Uterus (tissue), 4 donors: ENCODE results near the gene GATAD2B. TPM values are rescaled to one million over a fixed set of nuclear protein-coding genes. Genes with fewer than 3 reads are reported as not detected.
"Not testable (repeated sequence)": the region's sequence is repeated elsewhere in the genome, so short reads cannot be mapped to it uniquely, and the experiment has no call there.

Experiments used
- DNase-seq, 2 donors: peaks; one replicate each; pipeline ENCODE4 v3.0.0-alpha.2; 2019 to 2020
- H3K27ac ChIP-seq, 2 donors: fragments of 200-600 bp; sonication (generic); 1 replicate in 1 of 2; 2 replicates in 1 of 2; pipeline ENCODE4 v1.5.1; 2016 to 2018
- H3K27me3 ChIP-seq, 2 donors: fragments of 200-600 bp; sonication (generic); one replicate each; pipeline ENCODE4 v1.5.1; 2018 to 2019; ENCODE audit warnings: control low read depth in 1 of 2
- H3K36me3 ChIP-seq, 2 donors: fragments of 200-600 bp; sonication (generic); one replicate each; pipeline ENCODE4 v1.5.1; 2019; ENCODE audit warnings: control low read depth in 1 of 2
- H3K4me1 ChIP-seq, 2 donors: fragments of 200-600 bp; sonication (generic); one replicate each; pipeline ENCODE4 v1.5.1; 2018 to 2019; ENCODE audit warnings: control low read depth in 1 of 2
- H3K4me3 ChIP-seq, 2 donors: fragments of 200-600 bp; sonication (generic); 1 replicate in 1 of 2; 2 replicates in 1 of 2; pipeline ENCODE4 v1.5.1; 2018 to 2019; ENCODE audit warnings: mild to moderate bottlenecking in 1 of 2
- H3K9me3 ChIP-seq, 2 donors: fragments of 200-600 bp; sonication (generic); one replicate each; pipeline ENCODE4 v1.5.1; 2019; ENCODE audit warnings: control low read depth in 1 of 2
- CTCF ChIP-seq, 4 experiments: fragments of 200-600 bp in 2 of 4; fragments of 450-650 bp in 2 of 4; sonication (generic) in 2 of 4; IDR thresholded peaks; one replicate each; pipeline ENCODE4 v1.5.1; 2016 to 2019; ENCODE audit warnings: antibody characterized with exemption in 4 of 4, mild to moderate bottlenecking in 2 of 4, moderate library complexity in 1 of 4
- POLR2A ChIP-seq, 2 donors: fragments of 450-650 bp; IDR thresholded peaks; one replicate each; pipeline ENCODE4 v1.6.1; 2016; ENCODE audit warnings: antibody characterized with exemption in 2 of 2, mild to moderate bottlenecking in 1 of 2, moderate library complexity in 1 of 2
- intact Hi-C: fragments of 100-400 bp; cut with DNase I; formaldehyde crosslinking; loops from one replicate; pipeline ENCODE4 v1.15.1; 2023; ENCODE audit warnings: low total_unique reads
- total RNA-seq, 4 donors: library from RNA; depleted of rRNA in 3 of 4; stranded (reverse); fragments of >200 nt in 3 of 4; gene quantifications; one replicate each; pipeline versions ENCODE4 v1.1.0 to v1.2.4, GENCODE V29; 2014 to 2023
- donor health status: DM: yes; HTN: yes; CAD: no.

GATAD2B gene
- total RNA-seq, 4 donors from 2014 or later = 7.1 to 79.0 (median 26.6) TPM

DNA sequence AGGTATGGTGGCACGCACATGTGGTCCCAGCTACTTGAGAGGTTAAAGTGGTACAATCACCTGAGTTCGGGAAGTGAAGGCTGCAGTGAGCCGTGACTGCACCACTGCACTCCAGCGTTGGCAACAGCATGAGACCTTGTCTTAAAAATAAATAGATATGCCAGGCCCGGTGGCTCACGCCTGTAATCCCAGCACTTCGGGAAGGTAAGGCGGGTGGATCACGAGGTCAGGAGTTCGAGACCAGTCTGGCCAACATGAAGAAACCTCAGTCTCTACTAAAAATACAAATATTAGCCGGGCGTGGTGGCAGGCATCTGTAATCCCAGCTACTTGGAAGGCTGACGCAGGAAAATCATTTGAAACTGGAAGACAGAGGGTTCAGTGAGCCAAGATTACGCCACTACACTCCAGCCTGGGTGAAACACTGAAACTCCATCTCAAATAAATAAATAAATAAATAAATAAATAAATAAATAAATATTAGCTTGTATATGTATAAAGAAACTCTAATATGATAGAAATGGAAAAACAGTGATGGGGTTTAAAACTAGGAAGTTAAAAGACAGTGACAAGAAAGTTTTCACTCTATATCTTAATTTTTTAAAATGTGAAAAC is 18.8 kb downstream of the GATAD2B start:
- TF ChIP-seq CTCF (IDR thresholded peaks at IDR 0.05) = no peak
- no peak for TF ChIP-seq POLR2A (IDR thresholded peaks at IDR 0.05)
- Histone ChIP-seq H3K4me3 (no peak overlapping the region), H3K9me3 (no peaks in the 10 kb centered on the region), H3K27ac (no peak overlapping the region), H3K4me1 (no peaks in the 10 kb centered on the region), H3K36me3 (no peaks in the 10 kb centered on the region), H3K27me3 (no peaks in the 10 kb centered on the region)
- intact Hi-C loops = no loop called here
- DNase-seq = no peak

GRCh38 chr1:153899509-153899908 is 23.3 kb downstream of the GATAD2B start:
- H3K4me3 ChIP-seq = no peak overlapping the region
- TF ChIP-seq POLR2A (IDR thresholded peaks at IDR 0.05) (no peak), CTCF (IDR thresholded peaks at IDR 0.05) (no peak)
- H3K4me1 ChIP-seq = no peaks in the 10 kb centered on the region
- intact Hi-C loops = no loop called here
- H3K27me3 ChIP-seq = no peaks in the 10 kb centered on the region
- H3K9me3 ChIP-seq = no peaks in the 10 kb centered on the region
- no peak overlapping the region for H3K27ac ChIP-seq
- H3K36me3 ChIP-seq = no peaks in the 10 kb centered on the region
- no peak for DNase-seq

- DNase-seq, H3K27ac ChIP-seq, H3K4me1 ChIP-seq, H3K27me3 ChIP-seq, H3K4me3 ChIP-seq, intact Hi-C loops, H3K36me3 ChIP-seq, H3K9me3 ChIP-seq: not testable (repeated sequence)
Measured at GRCh38 chr1:153895866-153896265, 26.9 kb downstream of the GATAD2B start.

GRCh38 chr1:153891042-153891441 is 31.7 kb downstream of the GATAD2B start:
- H3K9me3 ChIP-seq, H3K27me3 ChIP-seq, H3K4me3 ChIP-seq, DNase-seq, intact Hi-C loops, H3K36me3 ChIP-seq, H3K27ac ChIP-seq, H3K4me1 ChIP-seq: not testable (repeated sequence)

GRCh38 chr1:153888533-153888932 is 34.2 kb downstream of the GATAD2B start:
- intact Hi-C loops = no loop called here
- Histone ChIP-seq H3K27ac (no peak overlapping the region), H3K36me3 (no peaks in the 10 kb centered on the region), H3K4me3 (no peak overlapping the region), H3K9me3 (no peaks in the 10 kb centered on the region), H3K27me3 (no peaks in the 10 kb centered on the region), H3K4me1 (no peaks in the 10 kb centered on the region)
- TF ChIP-seq CTCF (IDR thresholded peaks at IDR 0.05) (no peak), POLR2A (IDR thresholded peaks at IDR 0.05) (no peak)
- no peak for DNase-seq

GRCh38 chr1:153886127-153886526 is 36.6 kb downstream of the GATAD2B start:
- peaks cover 0 to 13% of the 10 kb centered on the region in 2 donors for H3K4me1 ChIP-seq

More at GRCh38 chr1:153886127-153886526, 36.6 kb downstream of the GATAD2B start:
- intact Hi-C loops = no loop called here
- H3K27ac ChIP-seq = no peak overlapping the region
- H3K9me3 ChIP-seq = no peaks in the 10 kb centered on the region
- DNase-seq = no peak
- no peaks in the 10 kb centered on the region for H3K27me3 ChIP-seq
- no peaks in the 10 kb centered on the region for H3K36me3 ChIP-seq
- no peak overlapping the region for H3K4me3 ChIP-seq
- no peak for TF ChIP-seq POLR2A (IDR thresholded peaks at IDR 0.05)
- no peak for TF ChIP-seq CTCF (IDR thresholded peaks at IDR 0.05)
